Retinal pigment epithelial cell (primary cell): Measurements from ENCODE around the gene LRRC17.

Experiments used
- DNase-seq: peaks from one replicate; pipeline ENCODE4 v3.0.0-alpha.2; 2010; ENCODE audit warnings: low read depth
- H3K4me3 ChIP-seq: 2 replicates; pipeline ENCODE4 v1.5.1; 2011; ENCODE audit warnings: mild to moderate bottlenecking, low read length, control low read depth, moderate library complexity
- CTCF ChIP-seq: conservative IDR thresholded peaks from 2 replicates; pipeline ENCODE4 v1.5.1; 2011; ENCODE audit warnings: low read depth, low read length, control low read depth, inconsistent platforms

The LRRC17 gene

GRCh38 chr7:102874166-102874829 lies 38.5 kb upstream of the LRRC17 start:
- DNase-seq = peak; percentile 90
- no peak overlapping the region for H3K4me3 ChIP-seq
- no peak for TF ChIP-seq CTCF

- H3K4me3 ChIP-seq = no peak overlapping the region
- TF ChIP-seq CTCF = no peak
- no peak for DNase-seq
These were observed 37.8 kb upstream of the LRRC17 start for GRCh38 chr7:102874966-102875365.

- H3K4me3 ChIP-seq = no peak overlapping the region
- DNase-seq = peak; percentile 99
- TF ChIP-seq CTCF = peak; percentile 13
These were observed 37.0 kb upstream of the LRRC17 start for GRCh38 chr7:102875700-102876295.

GRCh38 chr7:102883098-102883860 lies 29.5 kb upstream of the LRRC17 start:
- no peak overlapping the region for H3K4me3 ChIP-seq
- no peak for TF ChIP-seq CTCF
- DNase-seq = no peak

GRCh38 chr7:102888561-102889233 lies 24.1 kb upstream of the LRRC17 start:
- DNase-seq = no peak
- no peak overlapping the region for H3K4me3 ChIP-seq
- no peak for TF ChIP-seq CTCF

- TF ChIP-seq CTCF = no peak
- DNase-seq = no peak
- no peak overlapping the region for H3K4me3 ChIP-seq
These were observed 22.9 kb upstream of the LRRC17 start for GRCh38 chr7:102889851-102890250.
